ENCODE measurements around the gene COL15A1.

GRCh38 chr9:99087462-99087861, 143.8 kb downstream of the COL15A1 start:
- TF ChIP-seq POLR2A (IDR thresholded peaks at IDR 0.05; ENCODE audit: low read length), result no peak
- TF ChIP-seq GATA1 (IDR thresholded peaks at IDR 0.05; ENCODE audit: low read depth, low read length), result no peak
